HUES64 (cell line): Measurements from ENCODE around the gene CLK1. TPM values are rescaled to one million over a fixed set of nuclear protein-coding genes. Genes with fewer than 3 reads are reported as not detected.
"Not testable (repeated sequence)": the region's sequence is repeated elsewhere in the genome, so short reads cannot be mapped to it uniquely, and the experiment has no call there.

Experiments used
- H3K27ac ChIP-seq: 2 replicates; pipeline ENCODE4 v1.7.0; 2013; ENCODE audit warnings: low read depth, low read length, inconsistent platforms
- H3K27me3 ChIP-seq: 2 replicates; pipeline ENCODE4 v1.6.1; 2013; ENCODE audit warnings: mild to moderate bottlenecking, low read length; ENCODE audit not compliant: insufficient read depth
- H3K36me3 ChIP-seq: 2 replicates; pipeline ENCODE4 v1.6.1; 2013; ENCODE audit warnings: mild to moderate bottlenecking, low read length; ENCODE audit not compliant: insufficient read depth
- H3K4me1 ChIP-seq: 2 replicates; pipeline ENCODE4 v1.6.1; 2013; ENCODE audit warnings: mild to moderate bottlenecking, low read length, moderate library complexity; ENCODE audit not compliant: insufficient read depth
- H3K4me3 ChIP-seq: 2 replicates; pipeline ENCODE4 v1.5.1; 2013; ENCODE audit warnings: mild to moderate bottlenecking, low read length, moderate library complexity
- H3K9ac ChIP-seq: 2 replicates; pipeline ENCODE4 v1.6.1; 2013; ENCODE audit warnings: mild to moderate bottlenecking, low read depth, low read length
- H3K9me3 ChIP-seq: 2 replicates; pipeline ENCODE4 v1.6.1; 2013; ENCODE audit warnings: low read depth, low read length; ENCODE audit not compliant: insufficient read depth
- WGBS: fragments of 150-250, 120-280 bp; methylation state at CpG from one replicate; pipeline ENCODE4 v1.1.7; 2013; ENCODE audit warnings: missing lambda C conversion rate; 5-methylcytosine and 5-hydroxymethylcytosine counted together
- polyA plus RNA-seq, 2 experiments: library from polyadenylated mRNA; stranded (reverse); fragments of 50-300 nt; gene quantifications; one replicate each; pipeline ENCODE4 v1.2.3, GENCODE V29; 2013

Gene CLK1
- 22.6 TPM for polyA plus RNA-seq (2013, experiment 1 of 2)
- polyA plus RNA-seq (2013, experiment 2 of 2) = 23.3 TPM

GRCh38 chr2:200864176-200865034 is at the start of gene CLK1:
Gene CLK1 (minus strand): TSS chr2:200864658. CDS start chr2:200861862, 2,796 bp downstream.
- Histone ChIP-seq H3K9ac (peak within 1 kb of the TSS; percentile 94), H3K27ac (peak within 1 kb of the TSS; percentile 93), H3K9me3 (no peaks in the 10 kb centered on the region), H3K36me3 (peaks cover 24% of the 10 kb centered on the region), H3K4me3 (peak within 1 kb of the TSS; percentile 76), H3K4me1 (peaks cover 16% of the 10 kb centered on the region), H3K27me3 (no peaks in the 10 kb centered on the region)
- WGBS = 2% methylated on average over 89 of the region's 89 CpGs

DNA sequence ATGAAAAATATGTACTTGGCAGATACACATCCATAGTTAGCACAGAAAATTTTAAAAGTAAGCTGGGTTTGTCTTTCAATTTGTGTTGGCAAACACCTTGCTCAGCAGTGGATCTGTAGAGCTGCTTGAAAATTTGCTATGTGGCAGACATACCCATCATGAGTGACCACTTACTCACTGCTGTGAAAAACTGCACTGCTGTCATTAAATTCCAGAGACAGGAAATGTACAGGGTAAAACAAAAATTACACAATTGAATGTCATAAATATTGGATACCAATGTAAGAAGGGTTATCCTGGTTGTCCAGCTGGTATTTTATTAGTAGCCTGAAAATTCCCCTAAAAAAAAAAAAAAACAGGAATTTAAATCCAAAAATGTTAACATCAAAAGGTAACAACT is 49.2 kb upstream of the CLK1 start:
- no peak overlapping the region for H3K27ac ChIP-seq
- no peak overlapping the region for H3K4me3 ChIP-seq
- H3K27me3 ChIP-seq = no peaks in the 10 kb centered on the region
- no peaks in the 10 kb centered on the region for H3K4me1 ChIP-seq
- peaks cover 89% of the 10 kb centered on the region for H3K36me3 ChIP-seq
- H3K9me3 ChIP-seq = no peaks in the 10 kb centered on the region
- H3K9ac ChIP-seq = no peak overlapping the region

DNA sequence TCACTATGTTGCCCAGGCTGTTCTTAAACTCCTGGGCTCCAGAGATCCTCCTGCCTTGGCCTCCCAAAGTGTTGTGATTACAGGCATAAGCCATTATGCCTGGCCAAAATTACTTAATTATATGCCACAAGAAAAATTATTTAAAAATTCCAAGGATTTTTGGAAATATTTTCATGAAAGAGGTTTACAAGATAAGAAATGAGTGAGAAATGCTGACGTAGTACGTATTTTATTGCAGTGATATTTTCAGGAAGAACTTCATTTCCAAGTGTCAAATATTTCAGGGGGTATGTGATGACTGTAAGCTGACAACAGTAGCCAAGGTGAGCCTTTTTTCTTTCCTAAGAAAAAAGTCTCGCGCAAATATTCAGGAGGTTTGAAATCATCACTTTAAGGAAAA is 45.5 kb upstream of the CLK1 start:
- H3K4me1 ChIP-seq = no peaks in the 10 kb centered on the region
- no peak overlapping the region for H3K9ac ChIP-seq
- no peaks in the 10 kb centered on the region for H3K9me3 ChIP-seq
- peaks cover 80% of the 10 kb centered on the region for H3K36me3 ChIP-seq
- no peak overlapping the region for H3K27ac ChIP-seq
- H3K27me3 ChIP-seq = no peaks in the 10 kb centered on the region
- no peak overlapping the region for H3K4me3 ChIP-seq
- 99% methylated on average over 4 of the region's 4 CpGs for WGBS

- peaks cover 78% of the 10 kb centered on the region for H3K36me3 ChIP-seq
- H3K9me3 ChIP-seq = no peaks in the 10 kb centered on the region
- WGBS = 87% methylated on average over 2 of the region's 2 CpGs
- H3K4me3 ChIP-seq = no peak overlapping the region
- H3K9ac ChIP-seq = no peak overlapping the region
- no peaks in the 10 kb centered on the region for H3K4me1 ChIP-seq
- no peak overlapping the region for H3K27ac ChIP-seq
- H3K27me3 ChIP-seq = no peaks in the 10 kb centered on the region
Measured at GRCh38 chr2:200905618-200906296, 41.3 kb upstream of the CLK1 start.

GRCh38 chr2:200901459-200902072 is 37.1 kb upstream of the CLK1 start:
- H3K4me1 ChIP-seq = no peaks in the 10 kb centered on the region

GRCh38 chr2:200899482-200899881 is 35.0 kb upstream of the CLK1 start:
- no peak overlapping the region for H3K4me3 ChIP-seq
- no peaks in the 10 kb centered on the region for H3K27me3 ChIP-seq
- no peaks in the 10 kb centered on the region for H3K4me1 ChIP-seq
- no peak overlapping the region for H3K27ac ChIP-seq
- H3K9me3 ChIP-seq = no peaks in the 10 kb centered on the region
- H3K9ac ChIP-seq = no peak overlapping the region
- peaks cover 93% of the 10 kb centered on the region for H3K36me3 ChIP-seq

More at GRCh38 chr2:200901459-200902072, 37.1 kb upstream of the CLK1 start:
- Histone ChIP-seq H3K9ac (no peak overlapping the region), H3K36me3 (peaks cover 85% of the 10 kb centered on the region), H3K4me3 (no peak overlapping the region), H3K9me3 (no peaks in the 10 kb centered on the region), H3K27me3 (no peaks in the 10 kb centered on the region), H3K27ac (no peak overlapping the region)
- WGBS = 33% methylated on average over 4 of the region's 4 CpGs

DNA sequence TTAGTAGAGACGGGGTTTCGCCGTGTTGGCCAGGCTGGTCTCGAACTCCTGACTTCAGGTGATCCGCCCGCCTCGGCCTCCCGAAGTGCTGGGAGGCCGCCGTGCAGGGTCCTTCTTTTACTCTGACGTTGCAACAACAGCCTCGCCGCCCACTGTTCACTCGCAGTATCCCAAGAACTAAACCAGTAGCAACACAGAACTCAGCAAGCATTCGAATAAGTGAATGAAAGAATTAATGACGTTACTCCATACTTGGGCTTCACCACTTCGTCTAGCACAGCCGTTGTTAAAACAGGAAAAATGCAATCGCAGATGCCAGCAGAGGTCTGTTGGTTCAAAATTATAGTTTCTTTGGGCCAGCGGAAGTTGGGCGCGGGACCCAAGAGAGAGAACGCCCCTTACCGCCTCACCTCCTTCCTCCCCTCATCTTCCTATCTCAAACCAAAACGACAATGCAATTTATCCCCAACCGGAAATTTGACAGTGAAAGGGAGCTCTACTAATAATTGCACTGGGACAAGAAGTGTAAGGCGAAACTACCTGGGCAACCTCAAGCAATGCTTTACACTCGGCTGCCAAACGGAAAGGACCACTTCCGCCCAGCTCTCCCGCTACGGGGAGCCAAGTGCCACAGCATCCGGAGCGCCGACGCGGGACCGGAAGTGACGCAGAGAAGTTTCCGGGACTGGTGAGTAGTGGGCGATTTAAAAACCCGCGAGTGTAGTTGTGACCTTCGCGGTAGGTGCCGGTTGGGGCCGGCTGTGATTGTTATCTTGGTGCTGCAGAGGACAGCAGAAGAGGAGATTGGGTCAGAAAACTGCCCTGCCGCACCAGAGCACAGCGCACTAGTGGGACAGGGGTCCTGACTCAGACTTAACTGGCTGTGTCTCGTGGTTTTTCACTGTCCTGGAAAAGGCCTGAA is 24.5 kb upstream of the CLK1 start, which contains the start of the genes NIF3L1 and PPIL3:
TSS of gene NIF3L1 (plus strand) at position 668 of the 922 bp plus-strand sequence. CDS start 2,573 bp downstream, outside the sequence.
TSS of gene PPIL3 (minus strand) at position 374 of the 922 bp plus-strand sequence. CDS start 1,462 bp downstream, outside the sequence.
- Histone ChIP-seq H3K27me3 (no peaks in the 10 kb centered on the region), H3K4me1 (peaks cover 2% of the 10 kb centered on the region; the same call in 1 of the 2 replicates), H3K36me3 (peaks cover 42% of the 10 kb centered on the region), H3K27ac (peak within 1 kb of the TSS; percentile 99), H3K4me3 (peak within 1 kb of the TSS; percentile 96), H3K9ac (peak within 1 kb of the TSS; percentile 99), H3K9me3 (no peaks in the 10 kb centered on the region)
- under 1% methylated on average over 50 of the region's 50 CpGs for whole genome bisulfite sequencing

DNA sequence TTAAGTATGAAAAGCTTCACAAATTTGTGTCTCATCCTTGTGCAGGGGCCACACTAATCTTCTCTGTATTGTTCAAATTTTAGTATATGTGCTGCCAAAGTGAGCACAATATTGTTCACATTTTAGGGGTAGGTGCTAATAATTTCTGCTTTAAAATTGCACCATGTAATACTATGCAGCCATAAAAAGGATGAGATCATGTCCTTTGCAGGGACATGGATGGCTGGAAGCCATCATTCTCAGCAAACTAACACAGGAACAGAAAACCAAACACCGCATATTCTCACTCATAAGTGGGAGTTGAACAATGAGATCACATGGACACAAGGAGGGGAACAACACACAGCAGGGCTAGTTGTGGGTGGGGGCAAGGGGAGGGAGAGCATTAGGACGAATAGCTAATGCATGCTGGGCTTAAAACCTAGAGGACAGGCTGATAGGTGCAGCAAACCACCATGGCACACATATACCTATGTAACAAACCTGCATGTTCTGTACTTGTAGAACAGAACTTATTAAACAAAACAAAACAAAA is 17.3 kb upstream of the CLK1 start:
- 100% methylated on average over 1 of the region's 2 CpGs for WGBS
- not testable (repeated sequence) for H3K27ac ChIP-seq, H3K9me3 ChIP-seq, H3K4me1 ChIP-seq, H3K27me3 ChIP-seq, H3K9ac ChIP-seq, H3K4me3 ChIP-seq
- H3K36me3 ChIP-seq = peaks cover 86% of the 10 kb centered on the region

DNA sequence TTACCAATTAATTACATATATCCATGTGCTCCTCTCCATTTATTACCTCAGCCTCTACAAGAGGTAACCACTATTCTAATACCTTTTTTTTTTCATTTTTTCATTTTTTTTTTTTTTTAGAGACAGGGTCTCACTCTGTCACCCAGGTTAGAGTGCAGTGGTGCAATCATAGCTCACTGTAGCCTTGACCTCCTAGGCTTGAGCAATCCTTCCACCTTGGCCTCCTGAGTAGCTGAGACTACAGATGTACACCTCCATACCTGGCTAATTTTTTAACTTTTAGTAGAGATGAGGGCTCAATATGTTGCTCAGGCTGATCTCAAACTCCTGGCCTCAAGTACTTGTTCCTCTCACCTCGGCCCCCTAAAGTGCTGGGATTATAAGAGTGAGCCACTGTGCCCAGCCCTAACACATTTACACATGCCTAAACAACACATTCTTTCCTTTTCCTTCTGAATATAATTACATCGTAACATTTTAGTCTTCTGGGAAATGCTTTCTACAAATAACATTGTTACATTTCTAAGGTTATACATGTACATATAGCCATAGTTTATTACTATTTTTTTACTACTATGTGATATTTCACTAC is 13.9 kb upstream of the CLK1 start:
- no peak overlapping the region for H3K4me3 ChIP-seq
- 100% methylated on average over 2 of the region's 2 CpGs for WGBS
- no peaks in the 10 kb centered on the region for H3K9me3 ChIP-seq
- no peaks in the 10 kb centered on the region for H3K4me1 ChIP-seq
- H3K36me3 ChIP-seq = peaks cover 85% of the 10 kb centered on the region
- no peaks in the 10 kb centered on the region for H3K27me3 ChIP-seq
- no peak overlapping the region for H3K27ac ChIP-seq
- H3K9ac ChIP-seq = no peak overlapping the region

- Histone ChIP-seq H3K27ac (no peak overlapping the region), H3K36me3 (peaks cover 84% of the 10 kb centered on the region), H3K4me1 (no peaks in the 10 kb centered on the region), H3K27me3 (no peaks in the 10 kb centered on the region), H3K9ac (no peak overlapping the region), H3K9me3 (no peaks in the 10 kb centered on the region), H3K4me3 (no peak overlapping the region)
Measured at GRCh38 chr2:200877443-200877842, 13.0 kb upstream of the CLK1 start.
